ENCODE data around the gene CCKAR.

Gene CCKAR

DNA sequence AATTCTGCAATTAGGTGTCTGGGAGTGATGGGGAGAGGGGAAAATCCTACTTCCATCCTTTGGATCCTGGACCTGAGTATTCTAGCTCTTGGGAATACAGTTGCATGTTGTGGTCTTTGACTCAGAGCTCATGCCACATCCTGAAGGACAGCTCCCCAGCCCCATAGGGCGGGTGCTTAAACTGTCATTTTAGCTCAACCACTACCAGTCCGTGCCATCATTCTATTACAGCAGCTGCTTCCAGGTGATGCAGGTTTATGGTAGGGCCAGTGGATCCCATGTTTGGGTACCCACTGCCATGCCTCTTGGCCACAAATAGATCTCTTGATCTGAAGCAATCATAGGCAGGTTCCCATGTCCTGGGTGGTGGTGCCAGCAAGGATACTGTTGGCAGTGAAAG lies 34.7 kb downstream of the CCKAR start:
- TF ChIP-seq, protein P1, sequence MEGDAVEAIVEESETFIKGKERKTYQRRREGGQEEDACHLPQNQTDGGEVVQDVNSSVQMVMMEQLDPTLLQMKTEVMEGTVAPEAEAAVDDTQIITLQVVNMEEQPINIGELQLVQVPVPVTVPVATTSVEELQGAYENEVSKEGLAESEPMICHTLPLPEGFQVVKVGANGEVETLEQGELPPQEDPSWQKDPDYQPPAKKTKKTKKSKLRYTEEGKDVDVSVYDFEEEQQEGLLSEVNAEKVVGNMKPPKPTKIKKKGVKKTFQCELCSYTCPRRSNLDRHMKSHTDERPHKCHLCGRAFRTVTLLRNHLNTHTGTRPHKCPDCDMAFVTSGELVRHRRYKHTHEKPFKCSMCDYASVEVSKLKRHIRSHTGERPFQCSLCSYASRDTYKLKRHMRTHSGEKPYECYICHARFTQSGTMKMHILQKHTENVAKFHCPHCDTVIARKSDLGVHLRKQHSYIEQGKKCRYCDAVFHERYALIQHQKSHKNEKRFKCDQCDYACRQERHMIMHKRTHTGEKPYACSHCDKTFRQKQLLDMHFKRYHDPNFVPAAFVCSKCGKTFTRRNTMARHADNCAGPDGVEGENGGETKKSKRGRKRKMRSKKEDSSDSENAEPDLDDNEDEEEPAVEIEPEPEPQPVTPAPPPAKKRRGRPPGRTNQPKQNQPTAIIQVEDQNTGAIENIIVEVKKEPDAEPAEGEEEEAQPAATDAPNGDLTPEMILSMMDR (IDR thresholded peaks at IDR 0.05; ENCODE audit: control insufficient read depth, extremely low read depth, insufficient read depth), result no peak
- no peak for DNase-seq (ENCODE audit: low read depth)
- no peak overlapping the region for H3K4me3 ChIP-seq (ENCODE audit: low read depth, low read length)

DNA sequence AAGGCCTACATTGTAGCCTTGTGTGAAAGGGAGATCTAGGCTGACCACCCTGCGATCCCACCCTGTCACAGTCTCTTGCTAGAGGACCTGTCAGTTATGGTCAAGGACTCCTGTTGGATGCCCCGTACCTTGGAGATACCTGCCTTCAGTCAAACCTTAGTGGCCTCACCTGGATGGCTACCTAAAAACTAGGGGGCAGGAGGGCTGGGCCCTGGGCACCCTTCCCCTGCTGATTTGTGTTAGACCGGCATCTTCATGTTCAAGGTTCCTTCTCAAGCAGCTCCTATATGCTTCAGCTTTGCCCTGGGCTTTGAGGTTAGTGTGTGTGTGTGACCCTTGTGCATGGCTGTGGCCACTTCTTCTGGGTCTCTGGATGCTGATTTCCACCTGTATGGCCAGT lies 35.3 kb downstream of the CCKAR start:
- H3K4me3 ChIP-seq (ENCODE audit: low read depth, low read length), result no peak overlapping the region
- TF ChIP-seq, protein P1 (IDR thresholded peaks at IDR 0.05; ENCODE audit: control insufficient read depth, extremely low read depth, insufficient read depth), result no peak
- no peak for DNase-seq (ENCODE audit: low read depth)

DNA sequence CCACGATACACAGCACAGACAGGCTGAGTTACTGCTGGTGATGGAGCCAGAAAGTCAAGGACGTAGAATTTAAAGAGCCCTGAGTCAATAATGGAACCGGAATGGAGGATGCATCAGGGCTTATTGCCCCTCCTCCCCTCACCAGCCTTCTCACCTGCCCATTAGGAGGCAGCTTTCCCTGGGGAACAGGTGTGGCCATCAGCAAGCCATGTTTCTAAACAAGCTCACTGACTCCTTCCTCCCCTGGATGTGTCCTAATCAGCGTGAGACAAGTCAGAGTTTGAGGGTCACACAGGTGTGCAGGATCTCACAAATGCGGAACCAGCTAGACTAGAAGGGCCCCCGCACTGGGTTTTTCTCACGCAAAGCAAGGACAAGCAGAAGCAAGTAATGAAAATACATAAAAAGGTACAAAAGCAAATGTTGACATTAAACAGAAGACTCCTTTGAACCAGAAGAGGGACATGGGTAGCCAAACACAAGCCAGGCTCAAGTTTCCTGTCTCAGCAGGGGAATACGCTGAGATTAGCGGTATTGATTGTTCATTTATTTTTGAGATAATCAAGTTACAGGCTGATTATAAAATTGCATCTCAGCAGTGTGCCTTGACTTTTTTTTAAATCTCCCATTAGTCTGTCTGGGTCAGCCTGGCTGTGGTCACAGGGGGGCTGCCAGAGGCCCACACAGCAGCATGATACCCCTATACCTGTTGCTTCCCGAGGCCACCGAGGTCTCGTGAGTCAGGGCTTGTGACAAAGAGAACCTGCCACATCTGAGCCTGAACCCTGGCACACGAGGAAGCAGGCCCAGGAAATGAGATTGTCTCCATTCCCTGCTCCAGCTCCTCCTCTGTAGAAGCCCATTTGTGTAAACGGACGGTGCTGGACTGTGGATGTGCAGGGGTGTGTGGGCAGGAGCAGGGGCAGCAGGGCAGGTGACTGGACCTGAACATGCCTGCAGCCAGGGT lies 37.4 kb downstream of the CCKAR start:
- peak; percentile 33 for DNase-seq (ENCODE audit: low read depth)
- H3K4me3 ChIP-seq (ENCODE audit: low read depth, low read length), result no peak overlapping the region
- TF ChIP-seq, protein P1 (IDR thresholded peaks at IDR 0.05; ENCODE audit: control insufficient read depth, extremely low read depth, insufficient read depth), result no peak

DNA sequence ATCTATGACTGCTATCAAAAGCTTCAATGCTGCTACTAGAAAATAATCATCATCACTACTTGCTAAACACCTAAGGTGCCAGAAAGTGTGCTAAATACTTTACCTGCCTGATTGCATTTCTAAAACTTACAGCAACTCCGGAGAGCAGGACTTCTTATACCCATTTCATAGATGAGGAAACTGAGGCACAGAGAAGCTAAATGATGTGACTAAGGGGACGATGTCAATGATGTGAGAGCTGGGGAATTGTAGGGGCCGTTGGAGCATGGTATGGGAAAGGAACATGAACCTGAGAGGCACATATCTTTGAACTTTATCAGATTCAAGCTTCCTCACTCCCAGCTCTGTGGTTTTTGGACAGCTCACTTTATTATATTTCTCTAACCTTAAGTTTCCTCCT lies 38.7 kb downstream of the CCKAR start:
- no peak overlapping the region for H3K4me3 ChIP-seq (ENCODE audit: low read depth, low read length)
- no peak for DNase-seq (ENCODE audit: low read depth)
- TF ChIP-seq, protein P1 (IDR thresholded peaks at IDR 0.05; ENCODE audit: control insufficient read depth, extremely low read depth, insufficient read depth), result no peak

DNA sequence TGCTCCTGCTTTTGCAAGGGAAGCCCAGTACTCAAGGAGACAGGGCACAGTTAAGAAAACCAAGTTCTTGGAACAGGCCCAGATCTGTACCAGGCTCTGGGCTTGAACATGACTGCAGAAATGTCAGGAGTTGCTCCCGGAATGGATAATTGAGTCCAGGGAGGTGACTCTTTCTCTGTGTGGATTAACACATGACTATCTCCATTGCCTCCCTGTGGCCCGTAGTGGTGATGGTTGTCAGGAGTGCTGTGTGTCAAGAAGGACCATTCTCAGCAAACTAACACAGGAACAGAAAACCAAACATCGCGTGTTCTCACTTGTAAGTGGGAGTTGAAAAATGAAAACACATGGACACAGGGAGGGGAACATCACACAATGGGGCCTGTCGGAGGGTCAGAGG lies 39.9 kb downstream of the CCKAR start:
- no peak overlapping the region for H3K4me3 ChIP-seq (ENCODE audit: low read depth, low read length)
- no peak for DNase-seq (ENCODE audit: low read depth)
- TF ChIP-seq, protein P1 (IDR thresholded peaks at IDR 0.05; ENCODE audit: control insufficient read depth, extremely low read depth, insufficient read depth), result no peak

DNA sequence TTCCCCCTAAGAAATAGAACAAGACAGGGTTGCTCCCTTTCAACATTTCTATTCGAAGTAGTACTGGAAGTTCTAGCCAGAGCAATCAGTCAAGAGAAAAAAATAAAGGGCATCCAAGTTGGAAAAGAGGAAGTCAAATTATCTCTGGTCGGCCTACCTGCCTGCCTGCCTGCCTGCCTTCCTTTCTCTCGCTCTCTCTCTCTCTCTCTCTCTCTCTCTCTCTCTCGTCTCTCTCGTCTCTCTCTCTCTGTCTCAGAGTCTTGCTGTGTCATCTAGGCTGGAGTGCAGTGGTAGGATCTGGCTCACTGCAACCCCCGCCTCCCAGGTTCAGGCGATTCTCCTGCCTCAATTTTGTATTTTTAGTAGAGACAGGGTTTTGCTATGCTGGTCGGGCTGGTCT lies 42.9 kb downstream of the CCKAR start:
- TF ChIP-seq, protein P1 (IDR thresholded peaks at IDR 0.05; ENCODE audit: control insufficient read depth, extremely low read depth, insufficient read depth), result no peak
- H3K4me3 ChIP-seq (ENCODE audit: low read depth, low read length), result no peak overlapping the region
- no peak for DNase-seq (ENCODE audit: low read depth)

All from LNCaP clone FGC (cell line).